IMR-90 (cell line): ENCODE results near the gene STX7. TPM values are rescaled to one million over a fixed set of nuclear protein-coding genes. Genes with fewer than 3 reads are reported as not detected.

Experiments used
- ATAC-seq: fragments of 200-7000 bp; cut with Tn5 transposase; 2 replicates; pipeline ENCODE4 v1.9.1; 2020; ENCODE audit warnings: low read depth, mild to moderate bottlenecking, moderate library complexity
- BruUV-seq: library from RNA; stranded (reverse); fragments of 400-500 nt; replicated peaks from 2 replicates; lab custom pipeline; 2021; lab: Mats Ljungman, UMichigan
- CTCF ChIA-PET: fragments of 300-600 bp; formaldehyde crosslinking; extraction: SDS; loops from one replicate; lab custom pipeline; 2021; ENCODE audit warnings: antibody characterized with exemption; lab: Yijun Ruan, JAX
- POLR2A ChIA-PET: fragments of 300-600 bp; sonication (Branson Sonifier 250); formaldehyde crosslinking; loops from one replicate; lab custom pipeline; 2022; ENCODE audit warnings: antibody characterized with exemption; ENCODE audit not compliant: unreplicated experiment; lab: Charles Lee
- DNase-seq: peaks from one replicate; pipeline ENCODE4 v3.0.0; 2013
- H2AFZ ChIP-seq: replicated peaks from 2 replicates; pipeline ENCODE3; 2013; ENCODE audit warnings: low read length, mild to moderate bottlenecking; ENCODE audit not compliant: poor library complexity
- H2AK5ac ChIP-seq: 2 replicates; pipeline ENCODE4 v1.6.1; 2013; ENCODE audit warnings: low read depth, low read length, inconsistent platforms
- H2AK9ac ChIP-seq: replicated peaks from 2 replicates; pipeline ENCODE3; 2013; ENCODE audit warnings: mild to moderate bottlenecking, low read depth, low read length, moderate library complexity; ENCODE audit not compliant: poor library complexity
- H2BK120ac ChIP-seq: 2 replicates; pipeline ENCODE4 v1.6.1; 2013; ENCODE audit warnings: low read depth, low read length, inconsistent platforms
- H2BK15ac ChIP-seq: 3 replicates; pipeline ENCODE4 v1.6.1; 2013; ENCODE audit warnings: low read depth, low read length, inconsistent platforms
- H2BK20ac ChIP-seq: 2 replicates; pipeline ENCODE4 v1.6.1; 2013; ENCODE audit warnings: low read depth, mild to moderate bottlenecking, inconsistent platforms, low read length, moderate library complexity
- H2BK5ac ChIP-seq: 2 replicates; pipeline ENCODE4 v1.6.1; 2013; ENCODE audit warnings: mild to moderate bottlenecking, low read depth, low read length, inconsistent platforms; ENCODE audit not compliant: poor library complexity, severe bottlenecking
- H3K14ac ChIP-seq: replicated peaks from 2 replicates; pipeline ENCODE4 v1.6.1; 2013; ENCODE audit warnings: low read depth, low read length, inconsistent platforms
- H3K18ac ChIP-seq: 2 replicates; pipeline ENCODE4 v1.6.1; 2013; ENCODE audit warnings: low read depth, low read length, control low read depth
- H3K23ac ChIP-seq: 2 replicates; pipeline ENCODE4 v1.6.1; 2013; ENCODE audit warnings: low read depth, low read length, inconsistent platforms
- H3K27ac ChIP-seq: 2 replicates; pipeline ENCODE4 v1.5.1; 2013; ENCODE audit warnings: mild to moderate bottlenecking, control low read depth, low read length; ENCODE audit not compliant: insufficient read depth
- H3K27me3 ChIP-seq: 2 replicates; pipeline ENCODE4 v1.6.1; 2013; ENCODE audit warnings: low read length; ENCODE audit not compliant: control insufficient read depth, insufficient read depth
- H3K36me3 ChIP-seq: 2 replicates; pipeline ENCODE4 v1.6.1; 2013; ENCODE audit warnings: low read length, mixed read lengths; ENCODE audit not compliant: control insufficient read depth, insufficient read depth
- H3K4ac ChIP-seq: 2 replicates; pipeline ENCODE4 v1.6.1; 2013; ENCODE audit warnings: low read depth, low read length, inconsistent platforms
- H3K4me1 ChIP-seq: 2 replicates; pipeline ENCODE4 v1.6.1; 2013; ENCODE audit warnings: low read length, mixed read lengths; ENCODE audit not compliant: control insufficient read depth, insufficient read depth
- H3K4me2 ChIP-seq: 2 replicates; pipeline ENCODE4 v1.6.1; 2013; ENCODE audit warnings: low read depth, mild to moderate bottlenecking, control low read depth, low read length, moderate library complexity
- H3K4me3 ChIP-seq: 2 replicates; pipeline ENCODE4 v1.5.1; 2013; ENCODE audit warnings: low read depth, mild to moderate bottlenecking, control low read depth, low read length, moderate library complexity; ENCODE audit not compliant: insufficient read depth
- H3K56ac ChIP-seq: 2 replicates; pipeline ENCODE4 v1.6.1; 2013; ENCODE audit warnings: low read length, inconsistent platforms; ENCODE audit not compliant: insufficient read depth; ENCODE audit errors: extremely low read depth
- H3K79me1 ChIP-seq, 2 experiments: 2 replicates each; pipeline ENCODE4 v1.6.1; 2013; ENCODE audit warnings: low read length in 2 of 2, inconsistent platforms in 1 of 2, low read depth in 1 of 2
- H3K9ac ChIP-seq: 2 replicates; pipeline ENCODE4 v1.6.1; 2013; ENCODE audit warnings: low read depth, low read length, control low read depth
- H3K9me1 ChIP-seq: 2 replicates; pipeline ENCODE4 v1.6.1; 2013; ENCODE audit warnings: low read length, inconsistent platforms; ENCODE audit not compliant: insufficient read depth
- H3K9me3 ChIP-seq: 2 replicates; pipeline ENCODE4 v1.6.1; 2013; ENCODE audit warnings: low read length; ENCODE audit not compliant: control insufficient read depth, insufficient read depth
- H4K20me1 ChIP-seq: 2 replicates; pipeline ENCODE4 v1.6.1; 2013; ENCODE audit warnings: low read length, inconsistent platforms; ENCODE audit not compliant: insufficient read depth
- H4K5ac ChIP-seq: 2 replicates; pipeline ENCODE4 v1.6.1; 2013; ENCODE audit warnings: mild to moderate bottlenecking, low read depth, low read length, control low read depth
- H4K8ac ChIP-seq, 2 experiments: 2 replicates each; pipeline ENCODE4 v1.6.1; 2013; ENCODE audit warnings: low read depth in 2 of 2, low read length in 2 of 2, control low read depth in 1 of 2, inconsistent platforms in 1 of 2
- H4K91ac ChIP-seq: 2 replicates; pipeline ENCODE4 v1.6.1; 2013; ENCODE audit warnings: low read depth, low read length, inconsistent platforms; ENCODE audit not compliant: insufficient read depth
- BHLHE40 ChIP-seq: fragments of 150-350 bp; IDR thresholded peaks from 2 replicates; pipeline ENCODE4 v1.6.1; 2016; ENCODE audit warnings: mild to moderate bottlenecking, low read depth, low read length
- CEBPB ChIP-seq: IDR thresholded peaks from 2 replicates; pipeline ENCODE4 v1.6.1; 2012; ENCODE audit warnings: low read depth, low read length, improper control_type of control experiment
- CHD1 ChIP-seq: IDR thresholded peaks from 2 replicates; pipeline ENCODE4 v1.6.1; 2012; ENCODE audit warnings: low read depth, low read length, improper control_type of control experiment
- CTCF ChIP-seq: conservative IDR thresholded peaks from 2 replicates; pipeline ENCODE4 v1.5.1; 2012; ENCODE audit warnings: mild to moderate bottlenecking, low read depth, low read length, improper control_type of control experiment
- ELK1 ChIP-seq: fragments of 150-350 bp; IDR thresholded peaks from 2 replicates; pipeline ENCODE4 v1.6.1; 2016; ENCODE audit warnings: low read depth, mild to moderate bottlenecking, low read length, moderate library complexity, borderline replicate concordance
- FOS ChIP-seq: fragments of 150-350 bp; IDR thresholded peaks from 2 replicates; pipeline ENCODE4 v1.6.1; 2016; ENCODE audit warnings: low read depth, low read length
- MAFK ChIP-seq: IDR thresholded peaks from 2 replicates; pipeline ENCODE4 v1.6.1; 2012; ENCODE audit warnings: low read depth, low read length, improper control_type of control experiment
- MAZ ChIP-seq: IDR thresholded peaks from 2 replicates; pipeline ENCODE4 v1.6.1; 2012; ENCODE audit warnings: low read depth, mild to moderate bottlenecking, low read length, improper control_type of control experiment, moderate library complexity, borderline replicate concordance
- MXI1 ChIP-seq: IDR thresholded peaks from 2 replicates; pipeline ENCODE4 v1.6.1; 2012; ENCODE audit warnings: low read depth, mild to moderate bottlenecking, low read length, moderate library complexity, borderline replicate concordance
- POLR2A ChIP-seq: IDR thresholded peaks from 2 replicates; pipeline ENCODE4 v1.6.1; 2012; ENCODE audit warnings: mild to moderate bottlenecking, low read depth, low read length
- RCOR1 ChIP-seq: IDR thresholded peaks from 2 replicates; pipeline ENCODE4 v1.6.1; 2012; ENCODE audit warnings: mild to moderate bottlenecking, low read length, improper control_type of control experiment; ENCODE audit not compliant: insufficient replicate concordance
- RFX5 ChIP-seq: IDR thresholded peaks from 2 replicates; pipeline ENCODE4 v1.8.0; 2012; ENCODE audit warnings: low read depth, mild to moderate bottlenecking, low read length, moderate library complexity
- SMC3 ChIP-seq: fragments of 150-350 bp; IDR thresholded peaks from 2 replicates; pipeline ENCODE4 v1.6.1; 2016; ENCODE audit warnings: low read depth, mild to moderate bottlenecking, antibody characterized with exemption, low read length, moderate library complexity
- USF2 ChIP-seq: fragments of 150-350 bp; IDR thresholded peaks from 2 replicates; pipeline ENCODE4 v1.6.1; 2017; ENCODE audit warnings: mild to moderate bottlenecking, antibody characterized with exemption, low read length, low read depth
- WGBS, 2 experiments: methylation state at CpG; one replicate each; pipeline versions ENCODE4 v1.1.5 to v1.1.7; 2013; ENCODE audit warnings: missing lambda C conversion rate in 2 of 2; ENCODE audit not compliant: insufficient read length in 1 of 2; ENCODE audit errors: extremely low coverage in 2 of 2; 5-methylcytosine and 5-hydroxymethylcytosine counted together
- dilution Hi-C: fragments of 300-500 bp; cut with HindIII; formaldehyde crosslinking; loops from one replicate; pipeline ENCODE4 v1.14.3; 2018; ENCODE audit warnings: low sequenced_read_pairs; ENCODE audit not compliant: unreplicated experiment
- in situ Hi-C: fragments of 300-500 bp; cut with MboI; formaldehyde crosslinking; loops from 3 replicates; pipeline ENCODE4 v1.14.3; 2019; ENCODE audit warnings: low sequenced_read_pairs, inconsistent platforms, mixed read lengths
- intact Hi-C: fragments of 100-400 bp; cut with micrococcal nuclease; formaldehyde crosslinking; loops from 2 replicates; pipeline ENCODE4 v1.10.0; 2022
- polyA plus RNA-seq, 3 experiments: library from polyadenylated mRNA; depleted of rRNA; stranded (reverse); fragments of >200 nt; gene quantifications; 2 replicates each; pipeline ENCODE4 v1.2.3, GENCODE V29; 2012; ENCODE audit warnings: low replicate concordance in 1 of 3
- total RNA-seq: library from RNA; depleted of rRNA; stranded (reverse); fragments of >200 nt; gene quantifications from 2 replicates; pipeline ENCODE4 v1.2.3, GENCODE V29; 2012

STX7 gene
- total and polyA plus RNA-seq, 2 of the 4 experiments (the other 2 are of a cell fraction), result 16.5 to 35.1 TPM

GRCh38 chr6:132418235-132418965 lies 94.5 kb downstream of the STX7 start:
- ATAC-seq (no peak), DNase-seq (no peak)
- in situ Hi-C loops, result loop anchor here (5.0 kb wide), 1 partner anchor 54 kb away; no protein-coding TSS in a partner anchor
- H3K27ac ChIP-seq, result no peak overlapping the region
- POLR2A ChIA-PET, result no interaction called here
- H4K91ac ChIP-seq, result no peak overlapping the region
- no peaks in the 10 kb centered on the region for H4K20me1 ChIP-seq
- no peak overlapping the region for H3K4me3 ChIP-seq
- H3K4me2 ChIP-seq, result no peak overlapping the region
- no peaks in the 10 kb centered on the region for H3K9me1 ChIP-seq
- no peak overlapping the region for H3K56ac ChIP-seq
- H3K79me1 ChIP-seq, result no peaks in the 10 kb centered on the region
- no peaks in the 10 kb centered on the region for H3K4me1 ChIP-seq
- peaks cover 4% of the 10 kb centered on the region for H3K9me3 ChIP-seq
- no peak overlapping the region for H2AFZ ChIP-seq
- WGBS, 2 experiments, result no CpG with 5 or more reads among the region's 6 CpGs
- no peak overlapping the region for H2AK5ac ChIP-seq
- CTCF ChIA-PET, result no interaction called here
- H2BK20ac ChIP-seq, result no peak overlapping the region
- no peaks in the 10 kb centered on the region for H3K36me3 ChIP-seq
- intact Hi-C loops, result no loop called here
- no peak overlapping the region for H4K5ac ChIP-seq
- no peak overlapping the region for H3K18ac ChIP-seq
- H2AK9ac ChIP-seq, result no peak overlapping the region
- H2BK15ac ChIP-seq, result no peak overlapping the region
- no peaks in the 10 kb centered on the region for H3K27me3 ChIP-seq
- no TSS peak for BruUV-seq
- H3K9ac ChIP-seq, result no peak overlapping the region
- no peak overlapping the region for H3K23ac ChIP-seq
- H4K8ac ChIP-seq, result no peak overlapping the region
- dilution Hi-C loops, result no loop called here
- no peak overlapping the region for H2BK120ac ChIP-seq
- TF ChIP-seq MXI1, result no peak
- TF ChIP-seq FOS, result no peak
- TF ChIP-seq RFX5, result no peak
- no peak for TF ChIP-seq CEBPB
- TF ChIP-seq MAZ, result no peak
- no peak for TF ChIP-seq CHD1
- TF ChIP-seq RCOR1, result no peak
- no peak for TF ChIP-seq BHLHE40
- TF ChIP-seq POLR2A, result no peak
- TF ChIP-seq USF2, result no peak
- no peak for TF ChIP-seq ELK1
- no peak for TF ChIP-seq SMC3
- no peak for TF ChIP-seq MAFK
- TF ChIP-seq CTCF, result no peak
- no peak overlapping the region for H2BK5ac ChIP-seq
- no peak overlapping the region for H3K14ac ChIP-seq
- H3K4ac ChIP-seq, result no peak overlapping the region
